Colonic mucosa (tissue), 4 donors: ENCODE measurements around the gene EEFSEC. TPM values are rescaled to one million over a fixed set of nuclear protein-coding genes. Genes with fewer than 3 reads are reported as not detected.
A peak's percentile ranks its signal among the peaks of the same experiment; 100 is the strongest.

ENCODE experiments used
- DNase-seq: peaks from one replicate; pipeline ENCODE4 v3.0.0-alpha.2; 2020
- H3K27ac ChIP-seq: fragments of 200-600 bp; one replicate; pipeline ENCODE4 v1.8.0; 2021
- H3K27me3 ChIP-seq: fragments of 200-600 bp; one replicate; pipeline ENCODE4 v1.8.0; 2021
- H3K36me3 ChIP-seq: fragments of 200-600 bp; one replicate; pipeline ENCODE4 v1.8.0; 2021
- H3K4me1 ChIP-seq: fragments of 200-600 bp; one replicate; pipeline ENCODE4 v1.8.0; 2021; ENCODE audit warnings: mild to moderate bottlenecking
- H3K4me3 ChIP-seq: fragments of 200-600 bp; one replicate; pipeline ENCODE4 v1.8.0; 2021
- H3K9ac ChIP-seq, 2 donors: one replicate each; pipeline ENCODE4 v1.7.0; 2013; ENCODE audit warnings: control low read depth in 2 of 2, low read depth in 2 of 2, low read length in 2 of 2
- H3K9me3 ChIP-seq: fragments of 200-600 bp; one replicate; pipeline ENCODE4 v1.8.0; 2021
- intact Hi-C: fragments of 100-400 bp; cut with DNase I; formaldehyde crosslinking; loops from one replicate; pipeline ENCODE4 v1.14.1; 2022
- total RNA-seq, 2 donors: library from RNA; stranded (reverse); fragmentation: NEBNext Ultra II Directional in 1 of 2; extraction: Animal tissue kit (Norgen Biotek cat#: 25700) in 1 of 2; gene quantifications; one replicate each; pipeline ENCODE4 v1.2.1, GENCODE V29; 2021
- TF ChIP-seq, protein P1 (sequence below): fragments of 200-600 bp; IDR thresholded peaks from one replicate; pipeline ENCODE4 v1.8.0; 2022; ENCODE audit warnings: antibody characterized with exemption, mild to moderate bottlenecking
- donor health status: healthy.
- donor health status: DM: no; HTN: no; CAD: no.
- donor health status: DM: no; HTN: no; CAD: no.

EEFSEC gene
- total RNA-seq, 2 donors from 2014 or later, result 8.6 to 16.6 TPM

DNA sequence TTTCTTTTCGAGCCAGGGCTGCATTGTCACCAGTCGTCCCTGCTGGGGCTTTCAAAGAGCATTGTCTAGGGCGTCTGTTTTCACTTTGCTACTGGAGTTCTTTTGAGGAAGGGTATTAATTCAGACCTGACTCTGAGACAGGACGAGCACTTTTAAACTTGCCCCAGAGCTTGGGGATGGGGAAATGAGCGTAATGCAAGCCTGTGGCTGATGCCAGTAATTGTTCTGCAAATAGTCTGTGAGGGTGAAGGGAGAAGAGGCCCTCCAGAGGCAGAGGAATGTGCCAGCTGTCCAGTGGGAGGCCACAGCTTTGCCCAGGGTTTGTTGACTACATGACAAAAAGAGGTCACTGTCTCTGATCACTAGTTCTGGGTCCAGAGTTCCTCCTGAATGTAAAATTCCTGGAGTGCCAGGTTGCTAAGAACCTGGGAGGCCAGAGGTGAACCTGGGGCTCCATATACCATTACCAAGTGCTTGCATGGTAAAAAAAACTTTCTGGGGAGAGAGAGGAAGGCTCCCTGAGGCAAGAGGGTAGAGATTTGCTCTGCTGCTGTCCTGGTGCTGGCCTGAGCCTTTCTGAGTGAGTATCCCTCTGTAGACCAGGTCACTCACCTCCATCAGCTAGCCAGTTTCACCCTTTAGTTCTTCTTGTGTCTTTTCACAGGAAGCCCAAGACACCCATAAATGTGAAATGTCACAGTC lies 14.8 kb downstream of the EEFSEC start:
- intact Hi-C loops, result loop anchor here (10.0 kb wide), 1 partner anchor 327 kb away; the partner anchor contains the start of gene GATA2
- Histone ChIP-seq H3K9ac (no peak overlapping the region), H3K27ac (no peak overlapping the region), H3K4me1 (no peaks in the 10 kb centered on the region), H3K4me3 (no peak overlapping the region), H3K36me3 (no peaks in the 10 kb centered on the region), H3K27me3 (no peaks in the 10 kb centered on the region), H3K9me3 (no peaks in the 10 kb centered on the region)
- DNase-seq, result no peak
- TF ChIP-seq, protein P1, sequence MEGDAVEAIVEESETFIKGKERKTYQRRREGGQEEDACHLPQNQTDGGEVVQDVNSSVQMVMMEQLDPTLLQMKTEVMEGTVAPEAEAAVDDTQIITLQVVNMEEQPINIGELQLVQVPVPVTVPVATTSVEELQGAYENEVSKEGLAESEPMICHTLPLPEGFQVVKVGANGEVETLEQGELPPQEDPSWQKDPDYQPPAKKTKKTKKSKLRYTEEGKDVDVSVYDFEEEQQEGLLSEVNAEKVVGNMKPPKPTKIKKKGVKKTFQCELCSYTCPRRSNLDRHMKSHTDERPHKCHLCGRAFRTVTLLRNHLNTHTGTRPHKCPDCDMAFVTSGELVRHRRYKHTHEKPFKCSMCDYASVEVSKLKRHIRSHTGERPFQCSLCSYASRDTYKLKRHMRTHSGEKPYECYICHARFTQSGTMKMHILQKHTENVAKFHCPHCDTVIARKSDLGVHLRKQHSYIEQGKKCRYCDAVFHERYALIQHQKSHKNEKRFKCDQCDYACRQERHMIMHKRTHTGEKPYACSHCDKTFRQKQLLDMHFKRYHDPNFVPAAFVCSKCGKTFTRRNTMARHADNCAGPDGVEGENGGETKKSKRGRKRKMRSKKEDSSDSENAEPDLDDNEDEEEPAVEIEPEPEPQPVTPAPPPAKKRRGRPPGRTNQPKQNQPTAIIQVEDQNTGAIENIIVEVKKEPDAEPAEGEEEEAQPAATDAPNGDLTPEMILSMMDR, result no peak

DNA sequence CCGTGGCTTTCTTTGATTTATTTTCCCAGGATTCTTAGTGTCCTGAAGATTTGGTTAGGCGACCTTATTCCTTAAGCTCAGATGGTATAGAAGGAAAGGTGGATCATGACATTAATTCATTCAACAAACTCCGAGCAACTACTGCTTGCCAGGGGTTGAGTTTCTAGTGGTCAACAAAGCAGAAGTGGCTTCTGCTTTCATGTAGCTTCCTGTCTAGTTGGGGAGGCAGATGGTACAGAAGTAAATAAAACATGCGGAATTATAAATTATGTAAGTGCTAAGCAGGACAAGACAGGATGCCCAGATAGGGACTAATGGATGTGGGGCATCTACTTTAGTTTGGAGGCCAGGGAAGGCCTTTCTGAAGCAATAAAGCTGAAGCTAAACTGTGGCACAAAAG lies 15.6 kb downstream of the EEFSEC start:
- Histone ChIP-seq H3K27ac (no peak overlapping the region), H3K27me3 (no peaks in the 10 kb centered on the region), H3K4me1 (no peaks in the 10 kb centered on the region), H3K36me3 (no peaks in the 10 kb centered on the region), H3K4me3 (no peak overlapping the region), H3K9ac (no peak overlapping the region), H3K9me3 (no peaks in the 10 kb centered on the region)
- intact Hi-C loops, result loop anchor here (10.0 kb wide), 1 partner anchor 326 kb away; the partner anchor contains the start of gene GATA2
- TF ChIP-seq, protein P1, result no peak
- DNase-seq, result no peak

DNA sequence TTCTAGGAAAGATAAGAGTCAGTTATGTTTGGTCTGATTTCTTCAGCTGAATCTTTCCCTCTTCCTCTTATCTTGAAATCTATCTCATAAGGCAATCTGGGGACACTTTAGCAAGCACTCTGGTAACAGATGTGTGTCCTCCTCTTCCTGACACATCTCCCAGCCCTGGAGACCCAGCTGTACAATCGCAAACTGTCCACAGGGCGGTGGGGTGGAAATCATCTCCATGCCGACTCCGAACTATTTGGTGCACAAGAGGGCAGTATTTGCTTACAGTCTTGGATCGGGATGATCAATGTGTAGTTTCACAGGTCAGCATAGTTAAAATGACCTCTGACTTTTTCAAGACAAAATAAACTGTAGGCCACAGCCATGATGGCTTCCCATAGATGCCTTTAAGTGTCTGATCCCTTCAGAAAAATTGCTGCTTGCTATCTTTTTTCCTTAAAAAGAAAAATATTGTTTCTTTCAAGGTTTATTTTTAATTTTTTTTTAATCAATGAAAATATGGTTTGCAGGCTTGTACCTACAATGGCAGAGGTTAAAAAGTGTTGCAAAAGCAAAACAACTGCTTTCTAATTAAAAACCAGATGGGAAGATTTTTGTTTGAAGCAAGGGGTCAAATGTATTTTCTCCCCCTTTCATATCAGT lies 17.7 kb downstream of the EEFSEC start:
- H3K27ac ChIP-seq, result no peak overlapping the region
- no peak overlapping the region for H3K9ac ChIP-seq
- H3K4me1 ChIP-seq, result no peaks in the 10 kb centered on the region
- no peaks in the 10 kb centered on the region for H3K36me3 ChIP-seq
- H3K4me3 ChIP-seq, result no peak overlapping the region
- H3K27me3 ChIP-seq, result no peaks in the 10 kb centered on the region
- no peaks in the 10 kb centered on the region for H3K9me3 ChIP-seq
- peak; percentile 51 for DNase-seq
- intact Hi-C loops, result no loop called here
- TF ChIP-seq, protein P1, result peak; percentile 55

DNA sequence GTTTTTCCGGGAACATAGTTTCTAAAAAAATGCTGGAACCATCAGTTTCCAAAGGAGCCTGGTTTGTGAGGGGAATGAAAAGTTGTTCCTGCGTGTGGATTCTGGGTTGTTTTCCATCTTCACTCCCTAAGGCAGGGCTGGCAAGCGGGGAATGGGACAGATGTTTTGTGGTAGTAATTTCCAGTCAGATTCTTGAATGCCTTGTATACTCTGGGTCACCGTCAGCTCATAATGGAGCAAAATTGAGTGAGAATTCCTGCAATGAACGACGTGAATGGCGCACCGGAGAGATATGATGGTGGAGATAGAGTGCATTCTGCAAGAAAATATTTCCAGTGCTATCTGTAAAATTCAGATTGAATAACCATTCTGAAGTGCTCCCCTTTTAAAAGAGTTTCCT lies 19.9 kb downstream of the EEFSEC start:
- no peak for DNase-seq
- intact Hi-C loops, result no loop called here
- no peaks in the 10 kb centered on the region for H3K36me3 ChIP-seq

DNA sequence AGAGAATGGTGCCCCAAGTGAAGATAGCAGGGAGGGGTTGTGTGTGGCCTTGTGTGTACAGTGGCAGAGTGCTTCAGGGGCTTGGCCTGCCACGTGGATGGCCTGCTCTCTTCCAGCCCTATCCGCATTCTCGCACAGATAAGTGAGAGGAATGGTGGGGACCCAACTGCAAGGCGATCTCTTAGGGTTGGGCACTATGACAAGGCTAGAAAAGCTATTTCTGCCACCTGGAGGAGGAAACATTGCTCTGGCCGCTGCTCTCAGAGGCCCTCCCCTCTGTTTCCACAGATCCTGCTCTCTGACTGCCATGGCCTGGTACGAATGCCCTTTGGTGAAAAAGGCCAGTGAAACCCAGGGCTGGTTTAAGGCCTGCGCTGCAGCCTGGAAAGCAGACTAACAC lies 20.6 kb downstream of the EEFSEC start:
- intact Hi-C loops, result no loop called here

More for the DNA sequence above, 19.9 kb downstream of the EEFSEC start:
- no peaks in the 10 kb centered on the region for H3K9me3 ChIP-seq
- TF ChIP-seq, protein P1, result no peak
- no peaks in the 10 kb centered on the region for H3K4me1 ChIP-seq
- H3K27ac ChIP-seq, result no peak overlapping the region
- H3K4me3 ChIP-seq, result no peak overlapping the region
- H3K9ac ChIP-seq, result no peak overlapping the region
- H3K27me3 ChIP-seq, result no peaks in the 10 kb centered on the region

More for the DNA sequence above, 20.6 kb downstream of the EEFSEC start:
- Histone ChIP-seq H3K36me3 (no peaks in the 10 kb centered on the region), H3K9me3 (no peaks in the 10 kb centered on the region), H3K4me3 (no peak overlapping the region), H3K4me1 (no peaks in the 10 kb centered on the region), H3K9ac (no peak overlapping the region), H3K27me3 (no peaks in the 10 kb centered on the region), H3K27ac (no peak overlapping the region)
- no peak for DNase-seq
- TF ChIP-seq, protein P1, result no peak
